HCT116 (cell line): ENCODE measurements around the gene CDH23. TPM values are rescaled to one million over a fixed set of nuclear protein-coding genes. Genes with fewer than 3 reads are reported as not detected.

Source experiments
- ATAC-seq: fragments of 200-7000 bp; cut with Tn5 transposase; 2 replicates; pipeline ENCODE4 v1.9.1; 2020; ENCODE audit warnings: mild to moderate bottlenecking, moderate library complexity
- BruUV-seq: library from RNA; stranded (reverse); fragments of 400-500 nt; replicated peaks from 2 replicates; lab custom pipeline; 2021; lab: Mats Ljungman, UMichigan
- CTCF ChIA-PET: fragments of 300-600 bp; sonication (Branson Sonifier 250); formaldehyde crosslinking; loops from one replicate; lab custom pipeline; 2021; ENCODE audit warnings: antibody characterized with exemption; lab: Charles Lee
- POLR2A ChIA-PET: fragments of 300-600, 350-600 bp; sonication (Branson Sonifier 250); formaldehyde crosslinking; loops from one replicate; lab custom pipeline; 2021; ENCODE audit warnings: antibody characterized with exemption; lab: Charles Lee
- RAD21 ChIA-PET, 2 experiments: fragments of 300-600 bp; sonication (Branson Sonifier 250); formaldehyde crosslinking; loops; one replicate each; lab custom pipeline; 2023; ENCODE audit warnings: low total read pairs in 2 of 2; ENCODE audit not compliant: uncharacterized antibody in 2 of 2, unreplicated experiment in 2 of 2, low non-redundant PET in 1 of 2; lab: Charles Lee
- DNase-seq: peaks from one replicate; pipeline ENCODE4 v3.0.0-alpha.2; 2010; ENCODE audit warnings: low read depth, low spot score
- H2AFZ ChIP-seq: fragments of 200-600 bp; shearing (Covaris generic), sonication (generic); 2 replicates; pipeline ENCODE4 v1.6.1; 2017; ENCODE audit warnings: low read depth, mixed run types, mixed read lengths, antibody characterized with exemption, low read length; ENCODE audit not compliant: poor library complexity, severe bottlenecking
- H3K27ac ChIP-seq: 2 replicates; pipeline ENCODE4 v1.5.1; 2012; ENCODE audit warnings: low read depth, low read length
- H3K27me3 ChIP-seq: fragments of 200-600 bp; sonication (generic); 2 replicates; pipeline ENCODE4 v1.6.1; 2016; ENCODE audit warnings: mixed run types, low read length, mixed read lengths; ENCODE audit not compliant: insufficient read depth
- H3K36me3 ChIP-seq, 2 experiments: fragments of 200-500 bp in 1 of 2; fragments of 200-600 bp in 1 of 2; sonication (Bioruptor generic) in 1 of 2; sonication (generic) in 1 of 2; 2 replicates each; pipeline versions ENCODE4 v1.5.1 to v1.6.1; 2014 to 2016; ENCODE audit warnings: low read length in 2 of 2, inconsistent platforms in 1 of 2, mixed read lengths in 1 of 2, mixed run types in 1 of 2; ENCODE audit not compliant: insufficient read depth in 2 of 2, control insufficient read depth in 1 of 2
- H3K4me1 ChIP-seq, 2 experiments: fragments of 200-600 bp in 1 of 2; sonication (generic) in 1 of 2; 2 replicates each; pipeline versions ENCODE4 v1.5.1 to v1.6.1; 2012 to 2017; ENCODE audit warnings: low read length in 2 of 2, inconsistent platforms in 1 of 2, mild to moderate bottlenecking in 1 of 2, mixed read lengths in 1 of 2, mixed run types in 1 of 2, moderate library complexity in 1 of 2; ENCODE audit not compliant: insufficient read depth in 2 of 2, control insufficient read depth in 1 of 2
- H3K4me2 ChIP-seq: fragments of 200-600 bp; sonication (generic); 2 replicates; pipeline ENCODE4 v1.6.1; 2017; ENCODE audit warnings: mixed run types, low read length, mixed read lengths
- H3K4me3 ChIP-seq, 2 experiments: fragments of 200-600 bp in 1 of 2; sonication (generic) in 1 of 2; replicated peaks in 1 of 2; 2 replicates each; pipeline ENCODE4 v1.5.1; 2011 to 2016; ENCODE audit warnings: low read length in 2 of 2, control low read depth in 1 of 2, low read depth in 1 of 2, mild to moderate bottlenecking in 1 of 2, mixed read lengths in 1 of 2, mixed run types in 1 of 2
- H3K79me2 ChIP-seq: fragments of 200-600 bp; sonication (generic); 2 replicates; pipeline ENCODE4 v1.6.1; 2017; ENCODE audit warnings: mild to moderate bottlenecking, mixed run types, low read length, moderate library complexity, mixed read lengths; ENCODE audit not compliant: insufficient read depth
- H3K9ac ChIP-seq: fragments of 200-600 bp; sonication (generic); 2 replicates; pipeline ENCODE4 v1.6.1; 2016; ENCODE audit warnings: low read length, mixed read lengths
- H3K9me2 ChIP-seq: fragments of 200-600 bp; sonication (generic), shearing (Covaris generic); 2 replicates; pipeline ENCODE4 v1.6.1; 2017; ENCODE audit warnings: mixed run types, mild to moderate bottlenecking, moderate library complexity; ENCODE audit not compliant: insufficient read depth
- H3K9me3 ChIP-seq, 2 experiments: fragments of 200-500 bp in 1 of 2; fragments of 200-600 bp in 1 of 2; sonication (Bioruptor generic) in 1 of 2; sonication (generic) in 1 of 2; 2 replicates each; pipeline ENCODE4 v1.6.1; 2014 to 2017; ENCODE audit warnings: low read length in 2 of 2, mixed read lengths in 2 of 2, inconsistent platforms in 1 of 2, low read depth in 1 of 2, mild to moderate bottlenecking in 1 of 2, mixed run types in 1 of 2, moderate library complexity in 1 of 2; ENCODE audit not compliant: control insufficient read depth in 1 of 2, insufficient read depth in 1 of 2
- H4K20me1 ChIP-seq: fragments of 200-600 bp; sonication (generic), shearing (Covaris generic); 2 replicates; pipeline ENCODE4 v1.6.1; 2017; ENCODE audit warnings: mixed run types, mild to moderate bottlenecking, moderate library complexity; ENCODE audit not compliant: insufficient read depth
- ELF1 ChIP-seq: IDR thresholded peaks from 2 replicates; pipeline ENCODE4 v1.6.1; 2012; ENCODE audit warnings: low read depth, borderline replicate concordance
- SRF ChIP-seq: IDR thresholded peaks from 2 replicates; pipeline ENCODE4 v1.6.1; 2012; ENCODE audit warnings: low read depth
- TCF7L2 ChIP-seq: IDR thresholded peaks from 2 replicates; pipeline ENCODE4 v1.7.0; 2011; ENCODE audit warnings: borderline replicate concordance, inconsistent platforms; ENCODE audit not compliant: insufficient read depth, insufficient read length; ENCODE audit errors: extremely low read depth
- YY1 ChIP-seq: IDR thresholded peaks from 2 replicates; pipeline ENCODE4 v1.6.1; 2011; ENCODE audit warnings: low read length, low read depth, moderate library complexity, mild to moderate bottlenecking; ENCODE audit not compliant: insufficient replicate concordance; ENCODE audit errors: extremely low read depth
- intact Hi-C: fragments of 100-400 bp; cut with micrococcal nuclease; formaldehyde crosslinking; loops from 2 replicates; pipeline ENCODE4 v1.10.0; 2022
- total RNA-seq: library from RNA; stranded (reverse); gene quantifications from one replicate; pipeline ENCODE4 v1.2.1, GENCODE V29; 2021; ENCODE audit not compliant: unreplicated experiment
- TF ChIP-seq, protein P1 (sequence below): IDR thresholded peaks from 2 replicates; pipeline ENCODE4 v1.6.1; 2012; ENCODE audit warnings: low read depth

CDH23 gene
- total RNA-seq, 1 experiment from 2014 or later, result not detected

DNA sequence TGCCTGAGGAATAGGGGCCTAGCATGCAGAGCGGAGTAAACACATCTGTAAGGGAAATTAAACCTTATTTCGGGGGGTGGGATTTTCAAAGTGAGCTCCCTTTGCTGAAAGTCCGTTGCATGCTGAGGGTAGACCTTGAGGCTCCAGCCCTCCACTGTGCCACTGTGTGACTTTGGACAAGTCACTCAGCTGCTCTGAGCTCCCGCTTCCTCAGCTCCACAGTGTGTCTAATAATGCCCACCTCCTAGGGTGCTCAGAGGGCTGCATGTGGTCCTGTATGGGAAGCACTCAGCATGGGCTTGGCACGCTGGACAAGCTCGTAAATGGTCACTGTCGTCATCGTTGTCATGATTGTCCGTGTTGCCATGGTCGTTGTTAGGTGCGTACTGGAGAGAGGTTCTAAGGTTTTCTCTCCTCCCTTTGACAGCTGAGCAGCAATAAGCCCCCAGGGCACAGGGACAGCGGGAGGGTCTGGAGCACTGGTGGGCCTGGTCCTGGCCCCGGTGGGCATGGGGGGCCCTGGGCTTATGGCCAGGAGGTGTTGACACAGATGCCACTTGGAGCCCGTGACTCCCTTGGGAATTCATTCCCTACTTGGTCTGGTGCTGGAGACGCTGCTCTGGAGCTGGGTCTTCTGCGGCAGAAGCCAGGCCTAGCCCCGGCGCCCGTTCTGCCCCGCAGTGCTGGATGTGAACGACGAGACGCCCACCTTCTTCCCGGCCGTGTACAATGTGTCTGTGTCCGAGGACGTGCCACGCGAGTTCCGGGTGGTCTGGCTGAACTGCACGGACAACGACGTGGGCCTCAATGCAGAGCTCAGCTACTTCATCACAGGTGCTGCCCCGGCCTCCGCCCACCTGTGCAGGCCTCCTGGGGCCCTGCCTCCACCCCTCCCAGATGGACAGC is 309.7 kb downstream of the CDH23 start:
- no peak overlapping the region for H3K4me3 ChIP-seq
- intact Hi-C loops, result no loop called here

More for the DNA sequence above, 309.7 kb downstream of the CDH23 start:
- CTCF ChIA-PET, result interaction anchor here (1.2 to 5.2 kb wide), 5 partner anchors 9 to 392 kb away, joined by 7 to 57 read pairs (median 19); partner anchors contain the start of gene SLC29A3
- POLR2A ChIA-PET, result no interaction called here
- no peaks in the 10 kb centered on the region for H3K79me2 ChIP-seq
- H3K9me3 ChIP-seq, result no peaks in the 10 kb centered on the region
- no peak for DNase-seq
- RAD21 ChIA-PET, result interaction anchor here in 1 of 2 experiments (0.6 to 2.0 kb wide), 2 partner anchors 96 to 393 kb away, joined by 4 to 6 read pairs; no protein-coding TSS in a partner anchor
- no TSS peak for BruUV-seq
- no peaks in the 10 kb centered on the region for H4K20me1 ChIP-seq
- H3K27me3 ChIP-seq, result no peaks in the 10 kb centered on the region
- H2AFZ ChIP-seq, result no peak overlapping the region
- no peak overlapping the region for H3K27ac ChIP-seq
- H3K4me1 ChIP-seq, result 0 out of 4 replicates have a peak, but pooled peaks cover 0 to 4% of the 10 kb centered on the region in 2 experiments
- H3K9ac ChIP-seq, result no peak overlapping the region
- no peak overlapping the region for H3K4me2 ChIP-seq
- TF ChIP-seq YY1, result no peak
- TF ChIP-seq SRF, result no peak
- TF ChIP-seq, protein P1, sequence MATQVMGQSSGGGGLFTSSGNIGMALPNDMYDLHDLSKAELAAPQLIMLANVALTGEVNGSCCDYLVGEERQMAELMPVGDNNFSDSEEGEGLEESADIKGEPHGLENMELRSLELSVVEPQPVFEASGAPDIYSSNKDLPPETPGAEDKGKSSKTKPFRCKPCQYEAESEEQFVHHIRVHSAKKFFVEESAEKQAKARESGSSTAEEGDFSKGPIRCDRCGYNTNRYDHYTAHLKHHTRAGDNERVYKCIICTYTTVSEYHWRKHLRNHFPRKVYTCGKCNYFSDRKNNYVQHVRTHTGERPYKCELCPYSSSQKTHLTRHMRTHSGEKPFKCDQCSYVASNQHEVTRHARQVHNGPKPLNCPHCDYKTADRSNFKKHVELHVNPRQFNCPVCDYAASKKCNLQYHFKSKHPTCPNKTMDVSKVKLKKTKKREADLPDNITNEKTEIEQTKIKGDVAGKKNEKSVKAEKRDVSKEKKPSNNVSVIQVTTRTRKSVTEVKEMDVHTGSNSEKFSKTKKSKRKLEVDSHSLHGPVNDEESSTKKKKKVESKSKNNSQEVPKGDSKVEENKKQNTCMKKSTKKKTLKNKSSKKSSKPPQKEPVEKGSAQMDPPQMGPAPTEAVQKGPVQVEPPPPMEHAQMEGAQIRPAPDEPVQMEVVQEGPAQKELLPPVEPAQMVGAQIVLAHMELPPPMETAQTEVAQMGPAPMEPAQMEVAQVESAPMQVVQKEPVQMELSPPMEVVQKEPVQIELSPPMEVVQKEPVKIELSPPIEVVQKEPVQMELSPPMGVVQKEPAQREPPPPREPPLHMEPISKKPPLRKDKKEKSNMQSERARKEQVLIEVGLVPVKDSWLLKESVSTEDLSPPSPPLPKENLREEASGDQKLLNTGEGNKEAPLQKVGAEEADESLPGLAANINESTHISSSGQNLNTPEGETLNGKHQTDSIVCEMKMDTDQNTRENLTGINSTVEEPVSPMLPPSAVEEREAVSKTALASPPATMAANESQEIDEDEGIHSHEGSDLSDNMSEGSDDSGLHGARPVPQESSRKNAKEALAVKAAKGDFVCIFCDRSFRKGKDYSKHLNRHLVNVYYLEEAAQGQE, result no peak
- TF ChIP-seq ELF1, result no peak
- no peak for TF ChIP-seq TCF7L2
- no peaks in the 10 kb centered on the region for H3K9me2 ChIP-seq
- no peaks in the 10 kb centered on the region for H3K36me3 ChIP-seq
- no peak for ATAC-seq
